ENCODE results near the gene JAZF1. TPM values are rescaled to one million over a fixed set of nuclear protein-coding genes. Genes with fewer than 3 reads are reported as not detected.

The JAZF1 gene
- polyA plus RNA-seq, 2 donors = 1.6 to 3.5 TPM

GRCh38 chr7:28052933-28053332, 127.7 kb downstream of the JAZF1 start:
- Histone ChIP-seq H3K9me3 (ENCODE audit: control insufficient read depth in 2 of 2, insufficient read depth in 1 of 2, low read depth in 1 of 2, low read length in 1 of 2) (no peaks in the 10 kb centered on the region), H3K27me3 (ENCODE audit: control insufficient read depth in 1 of 2, insufficient read depth in 2 of 2, low read length in 2 of 2) (no peaks in the 10 kb centered on the region), H3K36me3 (ENCODE audit: control insufficient read depth in 2 of 2, insufficient read depth in 2 of 2, low read length in 1 of 2) (no peaks in the 10 kb centered on the region), H3K4me3 (ENCODE audit: low read depth in 1 of 2, low read length in 2 of 2) (no peak overlapping the region), H3K4me1 (ENCODE audit: control insufficient read depth in 2 of 2, insufficient read depth in 2 of 2, low read length in 1 of 2) (no peaks in the 10 kb centered on the region), H3K27ac (ENCODE audit: low read depth in 2 of 2, low read length in 1 of 2) (no peak overlapping the region)
- 86 to 88% methylated on average over 3 of the region's 3 CpGs for WGBS, 2 donors

- no peaks in the 10 kb centered on the region for H3K9me3 ChIP-seq (ENCODE audit: control insufficient read depth in 2 of 2, insufficient read depth in 1 of 2, low read depth in 1 of 2, low read length in 1 of 2)
- WGBS, 2 donors = 88 to 95% methylated on average over 2 of the region's 2 CpGs
Observed at GRCh38 chr7:28048694-28049093, 131.9 kb downstream of the JAZF1 start.

GRCh38 chr7:28046035-28046434, 134.6 kb downstream of the JAZF1 start:
- Histone ChIP-seq H3K27me3 (ENCODE audit: control insufficient read depth in 1 of 2, insufficient read depth in 2 of 2, low read length in 2 of 2) (no peaks in the 10 kb centered on the region), H3K9me3 (ENCODE audit: control insufficient read depth in 2 of 2, insufficient read depth in 1 of 2, low read depth in 1 of 2, low read length in 1 of 2) (no peaks in the 10 kb centered on the region), H3K4me3 (ENCODE audit: low read depth in 1 of 2, low read length in 2 of 2) (no peak overlapping the region), H3K27ac (ENCODE audit: low read depth in 2 of 2, low read length in 1 of 2) (no peak overlapping the region), H3K36me3 (ENCODE audit: control insufficient read depth in 2 of 2, insufficient read depth in 2 of 2, low read length in 1 of 2) (no peaks in the 10 kb centered on the region), H3K4me1 (ENCODE audit: control insufficient read depth in 2 of 2, insufficient read depth in 2 of 2, low read length in 1 of 2) (no peaks in the 10 kb centered on the region)
- WGBS, 2 donors = 95 to 99% methylated on average over 2 of the region's 2 CpGs

More at GRCh38 chr7:28048694-28049093, 131.9 kb downstream of the JAZF1 start:
- no peaks in the 10 kb centered on the region for H3K36me3 ChIP-seq (ENCODE audit: control insufficient read depth in 2 of 2, insufficient read depth in 2 of 2, low read length in 1 of 2)
- no peak overlapping the region for H3K27ac ChIP-seq (ENCODE audit: low read depth in 2 of 2, low read length in 1 of 2)
- H3K4me3 ChIP-seq (ENCODE audit: low read depth in 1 of 2, low read length in 2 of 2) = no peak overlapping the region
- H3K27me3 ChIP-seq (ENCODE audit: control insufficient read depth in 1 of 2, insufficient read depth in 2 of 2, low read length in 2 of 2) = no peaks in the 10 kb centered on the region
- no peaks in the 10 kb centered on the region for H3K4me1 ChIP-seq (ENCODE audit: control insufficient read depth in 2 of 2, insufficient read depth in 2 of 2, low read length in 1 of 2)

GRCh38 chr7:28045592-28045991, 135.0 kb downstream of the JAZF1 start:
- no peaks in the 10 kb centered on the region for H3K36me3 ChIP-seq (ENCODE audit: control insufficient read depth in 2 of 2, insufficient read depth in 2 of 2, low read length in 1 of 2)
- no peak overlapping the region for H3K4me3 ChIP-seq (ENCODE audit: low read depth in 1 of 2, low read length in 2 of 2)
- H3K27me3 ChIP-seq (ENCODE audit: control insufficient read depth in 1 of 2, insufficient read depth in 2 of 2, low read length in 2 of 2) = no peaks in the 10 kb centered on the region
- WGBS, 2 donors = 96 to 97% methylated on average over 4 of the region's 4 CpGs
- H3K4me1 ChIP-seq (ENCODE audit: control insufficient read depth in 2 of 2, insufficient read depth in 2 of 2, low read length in 1 of 2) = no peaks in the 10 kb centered on the region
- no peak overlapping the region for H3K27ac ChIP-seq (ENCODE audit: low read depth in 2 of 2, low read length in 1 of 2)
- no peaks in the 10 kb centered on the region for H3K9me3 ChIP-seq (ENCODE audit: control insufficient read depth in 2 of 2, insufficient read depth in 1 of 2, low read depth in 1 of 2, low read length in 1 of 2)

- no peaks in the 10 kb centered on the region for H3K36me3 ChIP-seq (ENCODE audit: control insufficient read depth in 2 of 2, insufficient read depth in 2 of 2, low read length in 1 of 2)
- H3K4me3 ChIP-seq (ENCODE audit: low read depth in 1 of 2, low read length in 2 of 2) = no peak overlapping the region
- H3K27ac ChIP-seq (ENCODE audit: low read depth in 2 of 2, low read length in 1 of 2) = no peak overlapping the region
- no peaks in the 10 kb centered on the region for H3K9me3 ChIP-seq (ENCODE audit: control insufficient read depth in 2 of 2, insufficient read depth in 1 of 2, low read depth in 1 of 2, low read length in 1 of 2)
- no peaks in the 10 kb centered on the region for H3K4me1 ChIP-seq (ENCODE audit: control insufficient read depth in 2 of 2, insufficient read depth in 2 of 2, low read length in 1 of 2)
- H3K27me3 ChIP-seq (ENCODE audit: control insufficient read depth in 1 of 2, insufficient read depth in 2 of 2, low read length in 2 of 2) = no peaks in the 10 kb centered on the region
Observed at GRCh38 chr7:28044825-28045224, 135.8 kb downstream of the JAZF1 start.

GRCh38 chr7:28042721-28043120, 137.9 kb downstream of the JAZF1 start:
- H3K27me3 ChIP-seq (ENCODE audit: control insufficient read depth in 1 of 2, insufficient read depth in 2 of 2, low read length in 2 of 2) = no peaks in the 10 kb centered on the region
- no peaks in the 10 kb centered on the region for H3K9me3 ChIP-seq (ENCODE audit: control insufficient read depth in 2 of 2, insufficient read depth in 1 of 2, low read depth in 1 of 2, low read length in 1 of 2)
- no peak overlapping the region for H3K4me3 ChIP-seq (ENCODE audit: low read depth in 1 of 2, low read length in 2 of 2)
- H3K36me3 ChIP-seq (ENCODE audit: control insufficient read depth in 2 of 2, insufficient read depth in 2 of 2, low read length in 1 of 2) = no peaks in the 10 kb centered on the region
- no peaks in the 10 kb centered on the region for H3K4me1 ChIP-seq (ENCODE audit: control insufficient read depth in 2 of 2, insufficient read depth in 2 of 2, low read length in 1 of 2)
- H3K27ac ChIP-seq (ENCODE audit: low read depth in 2 of 2, low read length in 1 of 2) = no peak overlapping the region
- 94 to 95% methylated on average over 1 of the region's 1 CpG for WGBS, 2 donors

GRCh38 chr7:28041508-28042314, 138.9 kb downstream of the JAZF1 start:
- Histone ChIP-seq H3K27ac (ENCODE audit: low read depth in 2 of 2, low read length in 1 of 2) (no peak overlapping the region), H3K9me3 (ENCODE audit: control insufficient read depth in 2 of 2, insufficient read depth in 1 of 2, low read depth in 1 of 2, low read length in 1 of 2) (no peaks in the 10 kb centered on the region), H3K4me1 (ENCODE audit: control insufficient read depth in 2 of 2, insufficient read depth in 2 of 2, low read length in 1 of 2) (peaks cover 0 to 2% of the 10 kb centered on the region in 2 donors), H3K36me3 (ENCODE audit: control insufficient read depth in 2 of 2, insufficient read depth in 2 of 2, low read length in 1 of 2) (no peaks in the 10 kb centered on the region), H3K4me3 (ENCODE audit: low read depth in 1 of 2, low read length in 2 of 2) (no peak overlapping the region), H3K27me3 (ENCODE audit: control insufficient read depth in 1 of 2, insufficient read depth in 2 of 2, low read length in 2 of 2) (no peaks in the 10 kb centered on the region)
- whole genome bisulfite sequencing, 2 donors = 78 to 79% methylated on average over 5 of the region's 5 CpGs

- Histone ChIP-seq H3K27ac (ENCODE audit: low read depth in 2 of 2, low read length in 1 of 2) (no peak overlapping the region), H3K36me3 (ENCODE audit: control insufficient read depth in 2 of 2, insufficient read depth in 2 of 2, low read length in 1 of 2) (no peaks in the 10 kb centered on the region)
- 43 to 63% methylated on average over 1 of the region's 1 CpG for WGBS, 2 donors
Observed at GRCh38 chr7:28038175-28038797, 142.3 kb downstream of the JAZF1 start.

GRCh38 chr7:28037220-28038010, 143.2 kb downstream of the JAZF1 start:
- 46 to 51% methylated on average over 6 of the region's 6 CpGs for WGBS, 2 donors
- Histone ChIP-seq H3K27me3 (ENCODE audit: control insufficient read depth in 1 of 2, insufficient read depth in 2 of 2, low read length in 2 of 2) (no peaks in the 10 kb centered on the region), H3K9me3 (ENCODE audit: control insufficient read depth in 2 of 2, insufficient read depth in 1 of 2, low read depth in 1 of 2, low read length in 1 of 2) (no peaks in the 10 kb centered on the region), H3K27ac (ENCODE audit: low read depth in 2 of 2, low read length in 1 of 2) (no peak overlapping the region), H3K4me3 (ENCODE audit: low read depth in 1 of 2, low read length in 2 of 2) (no peak overlapping the region), H3K4me1 (ENCODE audit: control insufficient read depth in 2 of 2, insufficient read depth in 2 of 2, low read length in 1 of 2) (peaks cover 0 to 6% of the 10 kb centered on the region in 2 donors), H3K36me3 (ENCODE audit: control insufficient read depth in 2 of 2, insufficient read depth in 2 of 2, low read length in 1 of 2) (no peaks in the 10 kb centered on the region)

More at GRCh38 chr7:28038175-28038797, 142.3 kb downstream of the JAZF1 start:
- Histone ChIP-seq H3K4me1 (ENCODE audit: control insufficient read depth in 2 of 2, insufficient read depth in 2 of 2, low read length in 1 of 2) (peaks cover 0 to 6% of the 10 kb centered on the region in 2 donors), H3K4me3 (ENCODE audit: low read depth in 1 of 2, low read length in 2 of 2) (no peak overlapping the region), H3K9me3 (ENCODE audit: control insufficient read depth in 2 of 2, insufficient read depth in 1 of 2, low read depth in 1 of 2, low read length in 1 of 2) (no peaks in the 10 kb centered on the region), H3K27me3 (ENCODE audit: control insufficient read depth in 1 of 2, insufficient read depth in 2 of 2, low read length in 2 of 2) (no peaks in the 10 kb centered on the region)
